ENCODE data around the gene MMP14.

DNA sequence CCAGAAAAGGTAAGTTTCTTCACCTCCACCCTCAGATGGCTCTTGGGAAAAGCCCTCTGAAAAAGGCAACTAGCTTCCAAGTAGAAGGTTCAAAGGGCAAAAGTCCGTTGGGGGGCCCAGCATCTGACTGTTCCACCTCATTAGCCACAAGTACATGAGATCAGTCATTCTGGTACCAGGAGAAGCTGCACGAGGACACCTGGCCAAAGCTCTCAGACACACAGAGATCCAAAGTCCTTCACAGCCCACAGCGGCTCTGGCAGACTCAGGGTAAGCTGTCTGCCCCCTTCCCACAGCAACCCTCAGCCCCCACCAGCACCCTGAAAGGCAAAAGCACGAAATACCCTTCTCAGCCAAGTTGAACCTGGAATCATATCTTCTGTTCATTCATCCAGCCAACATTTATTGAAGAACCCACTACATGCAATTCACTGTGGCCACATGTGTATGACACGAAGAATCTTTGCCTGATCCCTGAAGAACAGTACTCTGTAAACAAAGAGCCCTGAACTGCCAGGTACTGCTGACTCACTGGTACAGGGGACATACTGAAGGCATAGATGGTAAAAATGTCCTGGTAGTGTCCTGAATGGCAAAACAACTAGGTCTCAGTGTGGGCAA, 40.2 kb upstream of the MMP14 start:
- TF ChIP-seq EZH2 (IDR thresholded peaks at IDR 0.05) (no peak), TCF7L2 (IDR thresholded peaks at IDR 0.05; ENCODE audit: borderline replicate concordance, extremely low read depth, insufficient read depth, insufficient read length) (no peak), POLR2AphosphoS5 (IDR thresholded peaks at IDR 0.05; ENCODE audit: low read depth, low read length) (no peak), POLR2A (IDR thresholded peaks at IDR 0.05; ENCODE audit: borderline replicate concordance, extremely low read depth, insufficient read depth, insufficient read length) (no peak), EZH2phosphoT487 (IDR thresholded peaks at IDR 0.05; ENCODE audit: borderline replicate concordance) (no peak)
- TF ChIP-seq, protein P1, sequence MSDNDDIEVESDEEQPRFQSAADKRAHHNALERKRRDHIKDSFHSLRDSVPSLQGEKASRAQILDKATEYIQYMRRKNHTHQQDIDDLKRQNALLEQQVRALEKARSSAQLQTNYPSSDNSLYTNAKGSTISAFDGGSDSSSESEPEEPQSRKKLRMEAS (IDR thresholded peaks at IDR 0.05) = no peak
- TF ChIP-seq, protein P2, sequence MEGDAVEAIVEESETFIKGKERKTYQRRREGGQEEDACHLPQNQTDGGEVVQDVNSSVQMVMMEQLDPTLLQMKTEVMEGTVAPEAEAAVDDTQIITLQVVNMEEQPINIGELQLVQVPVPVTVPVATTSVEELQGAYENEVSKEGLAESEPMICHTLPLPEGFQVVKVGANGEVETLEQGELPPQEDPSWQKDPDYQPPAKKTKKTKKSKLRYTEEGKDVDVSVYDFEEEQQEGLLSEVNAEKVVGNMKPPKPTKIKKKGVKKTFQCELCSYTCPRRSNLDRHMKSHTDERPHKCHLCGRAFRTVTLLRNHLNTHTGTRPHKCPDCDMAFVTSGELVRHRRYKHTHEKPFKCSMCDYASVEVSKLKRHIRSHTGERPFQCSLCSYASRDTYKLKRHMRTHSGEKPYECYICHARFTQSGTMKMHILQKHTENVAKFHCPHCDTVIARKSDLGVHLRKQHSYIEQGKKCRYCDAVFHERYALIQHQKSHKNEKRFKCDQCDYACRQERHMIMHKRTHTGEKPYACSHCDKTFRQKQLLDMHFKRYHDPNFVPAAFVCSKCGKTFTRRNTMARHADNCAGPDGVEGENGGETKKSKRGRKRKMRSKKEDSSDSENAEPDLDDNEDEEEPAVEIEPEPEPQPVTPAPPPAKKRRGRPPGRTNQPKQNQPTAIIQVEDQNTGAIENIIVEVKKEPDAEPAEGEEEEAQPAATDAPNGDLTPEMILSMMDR (IDR thresholded peaks at IDR 0.05 in 2 of 3, conservative IDR thresholded peaks at IDR 0.05 in 1 of 3; ENCODE audit: borderline replicate concordance in 1 of 3, insufficient read depth in 1 of 3, low read depth in 2 of 3, low read length in 2 of 3) = no peak
